Neural cell (in vitro differentiated cells): Measurements from ENCODE around the gene AGBL5.

Experiments used
- CTCF ChIP-seq: fragments of 450-650 bp; IDR thresholded peaks from 2 replicates; pipeline ENCODE4 v1.5.1; 2014; ENCODE audit warnings: antibody characterized with exemption, mild to moderate bottlenecking, moderate library complexity; ENCODE audit not compliant: poor library complexity, severe bottlenecking
- EZH2 ChIP-seq: fragments of 200-600, 300-800 bp; shearing (Covaris generic), sonication (generic); IDR thresholded peaks from 2 replicates; pipeline ENCODE4 v1.6.1; 2014; ENCODE audit warnings: antibody characterized with exemption, low read length, borderline replicate concordance, mild to moderate bottlenecking; ENCODE audit not compliant: insufficient read depth, poor library complexity, severe bottlenecking
- RAD21 ChIP-seq: fragments of 450-650 bp; conservative IDR thresholded peaks from 2 replicates; pipeline ENCODE4 v1.6.1; 2014; ENCODE audit warnings: antibody characterized with exemption, mild to moderate bottlenecking, moderate library complexity

GRCh38 chr2:27009716-27010115 lies 41.8 kb upstream of the AGBL5 start:
- TF ChIP-seq EZH2 (no peak), CTCF (no peak), RAD21 (no peak)
